ENCODE measurements around the gene MCF2. TPM values are rescaled to one million over a fixed set of nuclear protein-coding genes. Genes with fewer than 3 reads are reported as not detected.

MCF2 gene
- total and polyA plus RNA-seq, 2 of the 4 experiments (the other 2 are of a cell fraction): 0.07 TPM; not detected in 1

DNA sequence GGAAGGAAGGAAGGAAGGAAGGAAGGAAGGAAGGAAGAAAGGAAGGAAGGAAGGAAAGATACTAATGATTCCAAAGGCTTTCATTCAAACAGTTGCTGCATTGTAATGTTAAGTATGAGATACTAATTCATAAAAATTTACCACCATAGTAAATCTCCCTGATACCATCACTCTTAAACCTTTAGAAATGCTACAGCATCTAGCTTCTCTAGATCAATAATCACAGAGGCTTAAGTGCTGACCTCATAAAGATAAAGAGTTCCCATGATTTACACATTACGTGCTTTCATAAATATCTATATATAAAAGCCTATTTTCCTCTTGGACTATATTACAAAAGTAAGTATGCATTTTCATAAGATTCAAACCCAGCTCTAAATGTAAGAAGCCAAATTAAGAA is 141.0 kb downstream of the MCF2 start:
- Histone ChIP-seq H2AFZ (replicated peaks; ENCODE audit: low read length, poor library complexity) (no peak overlapping the region), H4K8ac (ENCODE audit: low read depth in 2 of 2, low read length in 2 of 2) (no peak overlapping the region), H2BK5ac (ENCODE audit: low read depth, low read length, poor library complexity, severe bottlenecking) (no peak overlapping the region), H3K27ac (ENCODE audit: insufficient read depth, low read length) (no peak overlapping the region), H2BK20ac (ENCODE audit: low read depth, low read length) (no peak overlapping the region), H3K4me3 (ENCODE audit: insufficient read depth, low read depth, low read length) (no peak overlapping the region), H4K5ac (ENCODE audit: low read depth, low read length) (no peak overlapping the region), H2BK15ac (ENCODE audit: low read depth, low read length) (no peak overlapping the region), H3K23ac (ENCODE audit: low read depth, low read length) (no peak overlapping the region), H3K36me3 (ENCODE audit: control insufficient read depth, insufficient read depth, low read length) (no peaks in the 10 kb centered on the region), H3K4me1 (ENCODE audit: control insufficient read depth, insufficient read depth, low read length) (no peaks in the 10 kb centered on the region), H3K9me1 (ENCODE audit: insufficient read depth, low read length) (no peaks in the 10 kb centered on the region), H2AK5ac (ENCODE audit: low read depth, low read length) (no peak overlapping the region), H3K27me3 (ENCODE audit: control insufficient read depth, insufficient read depth, low read length) (no peaks in the 10 kb centered on the region; the same call in 1 of the 2 replicates), H4K20me1 (ENCODE audit: insufficient read depth, low read length) (no peaks in the 10 kb centered on the region), H3K9me3 (ENCODE audit: control insufficient read depth, insufficient read depth, low read length) (no peaks in the 10 kb centered on the region), H3K14ac (replicated peaks; ENCODE audit: low read depth, low read length) (no peak overlapping the region), H2BK120ac (ENCODE audit: low read depth, low read length) (no peak overlapping the region), H2AK9ac (replicated peaks; ENCODE audit: low read depth, low read length, poor library complexity) (no peak overlapping the region), H3K4ac (ENCODE audit: low read depth, low read length) (no peak overlapping the region), H3K79me1 (ENCODE audit: low read depth in 1 of 2, low read length in 2 of 2) (no peaks in the 10 kb centered on the region), H3K18ac (ENCODE audit: low read depth, low read length) (no peak overlapping the region), H3K9ac (ENCODE audit: low read depth, low read length) (no peak overlapping the region), H3K4me2 (ENCODE audit: low read depth, low read length) (no peak overlapping the region), H3K56ac (ENCODE audit: extremely low read depth, insufficient read depth, low read length) (no peak overlapping the region), H4K91ac (ENCODE audit: insufficient read depth, low read depth, low read length) (no peak overlapping the region)
- dilution Hi-C loops (cut with HindIII; ENCODE audit: low sequenced_read_pairs, unreplicated experiment) (no loop called here), in situ Hi-C loops (cut with MboI; ENCODE audit: low sequenced_read_pairs) (no loop called here), intact Hi-C loops (cut with micrococcal nuclease) (no loop called here)
- DNase-seq (no peak), ATAC-seq (ENCODE audit: low read depth) (no peak)
- TF ChIP-seq CHD1 (IDR thresholded peaks at IDR 0.05; ENCODE audit: low read depth, low read length) (no peak), MAFK (IDR thresholded peaks at IDR 0.05; ENCODE audit: low read depth, low read length) (no peak), NFE2L2 (IDR thresholded peaks at IDR 0.05; ENCODE audit: low read depth, low read length) (no peak), BHLHE40 (IDR thresholded peaks at IDR 0.05; ENCODE audit: low read depth, low read length) (no peak)
- TF ChIP-seq, protein P1, sequence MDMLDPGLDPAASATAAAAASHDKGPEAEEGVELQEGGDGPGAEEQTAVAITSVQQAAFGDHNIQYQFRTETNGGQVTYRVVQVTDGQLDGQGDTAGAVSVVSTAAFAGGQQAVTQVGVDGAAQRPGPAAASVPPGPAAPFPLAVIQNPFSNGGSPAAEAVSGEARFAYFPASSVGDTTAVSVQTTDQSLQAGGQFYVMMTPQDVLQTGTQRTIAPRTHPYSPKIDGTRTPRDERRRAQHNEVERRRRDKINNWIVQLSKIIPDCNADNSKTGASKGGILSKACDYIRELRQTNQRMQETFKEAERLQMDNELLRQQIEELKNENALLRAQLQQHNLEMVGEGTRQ (IDR thresholded peaks at IDR 0.05; ENCODE audit: low read depth, low read length): no peak
- no CpG with 5 or more reads among the region's 1 CpG for WGBS, 2 experiments (ENCODE audit: extremely low coverage in 2 of 2, insufficient read length in 1 of 2)
- POLR2A ChIA-PET (ENCODE audit: unreplicated experiment): no interaction called here
- no TSS peak for BruUV-seq (replicated peaks)
- CTCF ChIA-PET: no interaction called here
